HepG2 (cell line): ENCODE measurements around the gene MRPL27.
"Not testable (repeated sequence)": the region's sequence is repeated elsewhere in the genome, so short reads cannot be mapped to it uniquely, and the experiment has no call there.

Experiments used
- ASH2L ChIP-seq: fragments of 300-600, 200-600 bp; sonication (generic); IDR thresholded peaks from 2 replicates; pipeline ENCODE4 v1.7.0; 2017; ENCODE audit warnings: low read depth, mild to moderate bottlenecking, moderate library complexity, mixed read lengths, low read length; ENCODE audit not compliant: insufficient read length
- CREM ChIP-seq, 2 experiments: sonication (generic) in 1 of 2; formaldehyde crosslinking in 1 of 2; IDR thresholded peaks; 2 replicates each; pipeline versions ENCODE4 v1.4.0 to v1.6.1; 2016 to 2020; ENCODE audit warnings: antibody characterized with exemption in 1 of 2, mild to moderate bottlenecking in 1 of 2, missing genetic modification reagents in 1 of 2
- CTCF ChIP-seq: sonication (generic); formaldehyde crosslinking; IDR thresholded peaks from 2 replicates; pipeline ENCODE4 v1.5.0; 2020; ENCODE audit warnings: mild to moderate bottlenecking, missing genetic modification reagents, moderate library complexity
- MXD1 ChIP-seq: sonication (generic); formaldehyde crosslinking; IDR thresholded peaks from 2 replicates; pipeline ENCODE4 v1.4.0; 2020; ENCODE audit warnings: mild to moderate bottlenecking, missing genetic modification reagents
- PITX1 ChIP-seq: sonication (generic); formaldehyde crosslinking; IDR thresholded peaks from 2 replicates; pipeline ENCODE4 v1.5.1; 2020; ENCODE audit warnings: mild to moderate bottlenecking, missing genetic modification reagents
- POLR2AphosphoS5 ChIP-seq: IDR thresholded peaks from 2 replicates; pipeline ENCODE4 v1.6.1; 2012; ENCODE audit warnings: low read depth, low read length

DNA sequence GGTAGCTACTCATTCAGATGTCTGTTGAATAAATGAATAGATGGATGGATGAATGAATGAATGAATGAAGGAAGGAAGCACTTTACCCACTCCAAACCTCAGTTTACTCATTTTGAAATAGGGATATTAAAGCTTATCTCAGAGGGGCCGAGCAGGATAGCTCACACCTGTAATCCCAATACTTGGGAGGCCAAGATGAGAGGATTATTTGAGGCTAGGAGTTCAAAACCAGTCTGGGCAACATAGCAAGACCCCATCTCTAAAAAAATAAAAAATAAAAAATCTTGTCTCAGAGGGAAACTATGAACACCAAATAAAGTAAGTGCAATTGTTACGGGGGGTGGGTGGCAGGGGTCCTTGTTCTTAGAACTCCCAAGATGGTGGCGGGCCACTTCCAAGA is 25.7 kb upstream of the MRPL27 start:
- TF ChIP-seq PITX1 (CRISPR knock-in tag); ASH2L; CREM (IDR thresholded peaks at IDR 0.05); CREM (CRISPR knock-in tag; IDR thresholded peaks at IDR 0.05); CTCF; POLR2AphosphoS5; MXD1 (CRISPR knock-in tag): not testable (repeated sequence)
